Epidermal melanocyte (primary cell): Measurements from ENCODE around the gene NET1.
"Not testable (repeated sequence)": the region's sequence is repeated elsewhere in the genome, so short reads cannot be mapped to it uniquely, and the experiment has no call there.

Experiments
- DNase-seq: peaks from one replicate; pipeline ENCODE4 v3.0.0; 2011; ENCODE audit warnings: low spot score; ENCODE audit not compliant: insufficient read length

NET1 gene

GRCh38 chr10:5412277-5412941, at the start of gene NET1:
TSS of gene NET1 (plus strand) at chr10:5412557. CDS start at chr10:5412693, 136 bp downstream.
- DNase-seq: peak; percentile 95

- no peak for DNase-seq
These were observed 49.5 kb upstream of the NET1 start for GRCh38 chr10:5362873-5363272.

DNA sequence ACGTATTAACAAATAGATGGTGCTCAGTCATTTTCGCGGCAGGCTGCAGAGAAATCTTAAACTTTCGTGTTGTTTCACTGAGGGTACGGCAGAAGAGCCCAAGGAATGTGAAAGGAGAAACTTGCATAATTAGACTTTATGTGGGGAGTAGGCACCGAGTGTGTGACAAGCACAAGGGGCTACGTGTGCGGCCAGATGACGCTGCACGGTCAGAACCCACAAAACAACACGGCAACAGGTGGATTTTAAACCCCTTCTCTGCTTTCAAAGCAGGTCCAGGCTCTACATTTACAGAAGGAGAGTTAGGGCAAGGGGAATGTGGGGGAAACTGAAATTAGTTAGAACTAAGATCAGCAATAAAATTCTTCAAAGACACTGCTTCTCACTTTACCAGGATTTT, 48.0 kb upstream of the NET1 start:
- no peak for DNase-seq

DNA sequence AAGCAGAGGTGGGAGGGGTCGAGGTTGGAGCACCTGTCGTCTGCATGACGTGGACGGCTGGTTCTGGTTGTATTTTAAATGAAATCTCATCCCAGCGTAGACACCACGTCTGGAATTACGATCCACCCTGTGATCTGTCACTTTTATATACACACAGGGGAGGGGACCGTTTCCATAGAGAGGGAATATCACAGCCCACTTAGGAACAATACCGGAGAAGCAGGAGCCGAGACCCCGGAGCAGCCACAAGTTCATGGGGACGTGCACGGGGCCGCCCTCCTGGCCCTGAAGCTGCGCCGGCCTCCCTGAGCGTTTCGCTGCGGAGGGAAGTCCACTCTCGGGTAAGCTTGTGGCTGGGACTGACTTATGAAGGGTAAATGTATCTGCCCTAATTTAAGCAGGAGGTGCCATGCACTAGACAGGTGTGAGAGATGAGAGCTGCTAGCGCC, 47.4 kb upstream of the NET1 start, which contains the start of gene UCN3:
Gene UCN3 (plus strand): TSS at position 77 of the 449 bp plus-strand sequence. CDS start 8,755 bp downstream, outside the sequence.
- DNase-seq: no peak

GRCh38 chr10:5365928-5366327, 46.4 kb upstream of the NET1 start:
- DNase-seq: no peak

- no peak for DNase-seq
These were observed 42.8 kb upstream of the NET1 start for GRCh38 chr10:5369362-5370158.

DNA sequence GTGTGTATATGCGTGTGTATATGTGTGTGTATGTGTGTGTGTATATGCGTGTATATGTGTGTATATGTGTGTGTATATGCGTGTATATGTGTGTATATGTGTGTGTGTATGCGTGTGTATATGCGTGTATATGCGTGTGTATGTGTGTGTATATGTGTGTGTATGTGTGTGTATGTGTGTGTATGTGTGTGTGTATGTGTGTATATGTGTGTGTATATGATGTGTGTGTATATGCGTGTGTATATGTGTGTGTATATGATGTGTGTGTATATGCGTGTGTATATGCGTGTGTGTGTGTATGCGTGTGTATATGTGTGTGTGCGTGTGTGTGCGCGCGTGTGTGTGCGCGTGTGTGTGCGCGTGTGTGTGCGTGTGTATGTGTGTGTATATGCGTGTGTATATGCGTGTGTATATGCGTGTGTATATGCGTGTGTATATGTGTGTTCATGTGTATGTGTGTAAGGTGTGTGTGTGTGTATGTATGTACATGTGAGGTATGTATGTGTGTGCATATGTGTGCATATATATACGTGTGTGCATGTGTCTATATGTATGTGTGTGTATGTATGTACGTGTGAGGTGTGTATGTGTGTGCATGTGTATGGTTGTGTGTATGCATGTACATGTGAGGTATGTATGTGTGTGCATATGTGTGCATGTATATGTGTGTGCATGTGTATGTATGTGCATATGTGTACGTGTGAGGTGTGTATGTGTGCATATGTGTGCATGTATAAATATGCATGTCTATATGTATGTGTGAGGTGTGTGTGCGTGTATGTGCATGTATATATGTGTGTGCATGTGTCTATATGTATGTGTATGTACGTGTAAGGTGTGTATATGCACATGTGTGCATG, 41.6 kb upstream of the NET1 start:
- DNase-seq: no peak

DNA sequence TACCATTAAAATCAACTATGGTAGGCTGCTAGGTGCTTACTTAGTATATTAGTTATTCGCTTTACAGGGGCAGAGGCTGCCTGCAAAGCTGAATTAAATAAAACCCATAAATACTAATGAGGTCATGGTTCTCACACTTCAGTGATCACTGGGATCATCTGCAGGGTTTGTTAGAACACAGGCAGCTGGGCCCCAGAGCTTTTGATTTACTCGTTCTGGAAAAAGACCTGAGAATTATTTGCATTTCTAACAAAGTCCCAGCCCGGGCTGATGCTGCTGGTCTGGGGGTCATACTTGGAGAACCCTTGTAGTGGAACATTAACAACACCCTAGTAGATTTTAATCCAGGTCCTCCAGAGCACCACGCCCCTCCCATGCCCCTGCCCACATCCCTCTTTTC, 39.0 kb upstream of the NET1 start:
- no peak for DNase-seq

GRCh38 chr10:5373891-5374611, 38.3 kb upstream of the NET1 start:
- DNase-seq: no peak

DNA sequence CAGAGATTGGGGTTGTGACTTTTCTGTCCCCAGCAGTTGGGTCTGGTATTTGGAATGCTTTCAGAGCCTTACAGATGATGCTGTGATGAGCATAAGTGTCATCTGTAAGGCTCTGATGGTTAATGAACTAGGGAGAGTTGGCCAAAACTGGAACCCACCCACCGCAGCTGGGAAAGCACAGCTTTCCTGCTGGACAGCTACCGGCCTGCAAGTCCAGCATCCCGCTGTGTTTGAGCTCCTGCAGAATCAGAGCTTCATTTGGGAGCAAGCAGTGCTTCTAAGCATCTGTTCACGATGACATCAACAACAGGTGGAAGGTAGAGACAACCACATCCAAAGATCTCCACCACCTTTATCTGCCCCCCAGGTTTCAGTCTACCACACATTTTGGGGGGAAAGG, 35.9 kb upstream of the NET1 start:
- no peak for DNase-seq

- not testable (repeated sequence) for DNase-seq
These were observed 33.2 kb upstream of the NET1 start for GRCh38 chr10:5379202-5379601.

DNA sequence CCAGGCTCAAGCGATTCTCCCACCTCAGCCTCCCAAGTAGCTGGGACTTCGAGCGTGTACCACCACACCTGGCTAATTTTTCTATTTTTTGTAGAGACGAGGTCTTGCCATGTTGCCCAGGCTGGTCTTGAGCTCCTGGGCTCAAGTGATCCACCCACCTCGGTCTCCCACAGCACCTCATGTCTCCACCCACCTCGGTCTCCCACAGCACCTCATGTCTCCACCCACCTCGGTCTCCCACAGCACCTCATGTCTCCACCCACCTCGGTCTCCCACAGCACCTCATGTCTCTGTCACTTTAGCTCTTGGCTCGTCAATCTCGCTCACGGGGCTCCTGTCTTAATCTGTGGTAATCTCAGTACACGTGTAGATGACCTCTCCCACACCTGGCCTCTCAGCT, 32.0 kb upstream of the NET1 start:
- not testable (repeated sequence) for DNase-seq

GRCh38 chr10:5381187-5381586, 31.2 kb upstream of the NET1 start:
- no peak for DNase-seq

DNA sequence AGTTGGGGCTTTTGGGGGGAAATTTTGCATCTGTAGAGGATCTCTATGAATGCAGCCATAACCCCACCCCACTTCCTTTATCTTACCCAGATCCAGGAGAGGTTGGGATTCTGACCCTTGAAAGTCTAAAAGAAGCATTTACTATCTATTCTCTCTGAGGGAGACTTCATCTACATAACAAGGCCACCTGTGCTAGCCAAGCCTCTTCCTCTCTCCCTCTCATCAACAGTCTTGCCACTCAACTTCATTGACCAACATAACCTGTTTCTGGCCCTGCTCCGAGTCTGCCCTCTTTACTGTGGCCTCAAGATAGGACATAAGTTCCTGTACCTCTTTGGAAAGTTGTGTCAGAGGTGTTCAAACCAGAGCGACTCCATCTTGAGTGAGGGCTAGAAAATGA, 27.1 kb upstream of the NET1 start:
- no peak for DNase-seq

DNA sequence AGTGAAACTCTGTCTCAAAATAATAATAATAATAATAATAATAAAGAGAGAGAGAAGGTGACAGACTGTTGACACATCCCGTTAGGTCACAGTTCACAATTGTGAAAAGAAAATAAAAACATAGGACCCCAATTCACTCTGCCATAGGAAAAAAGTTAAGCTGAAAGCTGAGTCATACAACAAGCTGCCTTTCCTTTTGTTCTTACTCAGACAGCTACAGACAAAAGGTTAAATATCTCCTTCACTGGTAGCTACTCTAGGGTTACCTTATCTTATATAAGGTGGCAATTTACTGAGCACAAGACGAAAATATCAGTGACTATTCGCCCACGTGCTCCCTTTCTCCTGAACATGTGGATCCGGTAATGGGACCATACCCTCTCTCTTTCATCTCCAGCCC, 25.2 kb upstream of the NET1 start:
- DNase-seq: no peak

- DNase-seq: no peak
These were observed 21.7 kb upstream of the NET1 start for GRCh38 chr10:5390607-5391205.

- DNase-seq: no peak
These were observed 20.6 kb upstream of the NET1 start for GRCh38 chr10:5391790-5392189.

DNA sequence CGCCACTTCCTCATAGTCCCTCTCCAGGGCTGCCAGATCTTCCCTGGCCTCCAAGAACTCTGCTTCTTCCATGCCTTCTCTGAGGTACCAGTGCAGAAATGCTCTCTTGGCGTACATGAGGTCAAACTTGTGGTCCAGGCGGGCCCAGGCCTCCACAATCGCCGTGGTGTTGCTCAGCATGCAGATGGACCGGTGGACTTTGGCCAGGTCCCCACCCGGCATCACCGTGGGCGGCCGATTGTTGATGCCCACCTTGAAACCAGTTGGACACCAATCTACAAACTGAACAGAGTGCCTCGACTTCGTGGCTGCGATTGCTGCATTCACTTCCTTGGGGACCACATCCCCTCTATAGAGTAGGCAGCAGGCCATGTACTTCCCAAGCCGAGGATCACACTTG, 18.8 kb upstream of the NET1 start:
- DNase-seq: no peak

GRCh38 chr10:5395168-5395567, 17.2 kb upstream of the NET1 start:
- no peak for DNase-seq

GRCh38 chr10:5396556-5397300, 15.6 kb upstream of the NET1 start:
- no peak for DNase-seq
